Hippocampal formation (tissue), 2 donors: ENCODE measurements around the gene SLC30A3.

Experiments used
- DNase-seq, 2 donors: peaks; one replicate each; lab custom pipeline; 2025; lab: John Stamatoyannopoulos, UW

SLC30A3 gene

DNA sequence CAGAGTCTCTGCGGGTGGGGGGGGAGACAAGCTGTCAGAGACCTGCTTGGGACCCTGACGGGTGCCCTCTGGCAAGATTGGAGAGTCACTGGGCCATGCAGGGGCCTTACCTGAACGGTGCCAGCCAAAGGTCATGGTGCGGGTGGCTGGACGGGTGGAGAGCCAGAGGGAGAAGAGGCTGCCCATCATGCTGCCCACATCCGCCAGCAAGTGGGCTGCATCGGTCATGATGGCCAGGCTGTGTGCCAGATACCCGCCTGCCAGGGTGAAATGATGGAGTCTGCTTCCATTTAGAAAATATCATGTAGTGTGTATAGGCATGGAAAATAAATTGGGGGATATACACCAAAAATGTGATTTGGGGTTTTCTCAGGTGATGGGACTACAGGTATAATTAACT, 4.8 kb downstream of the SLC30A3 start:
- DNase-seq: no peak

- DNase-seq: no peak
These were observed 5.9 kb downstream of the SLC30A3 start for GRCh38 chr2:27256855-27257454.

- no peak for DNase-seq
These were observed 7.2 kb downstream of the SLC30A3 start for GRCh38 chr2:27255660-27256059.

- DNase-seq: no peak
These were observed 7.7 kb downstream of the SLC30A3 start for GRCh38 chr2:27255187-27255586.

GRCh38 chr2:27251766-27252165, 11.1 kb downstream of the SLC30A3 start:
- DNase-seq: no peak

DNA sequence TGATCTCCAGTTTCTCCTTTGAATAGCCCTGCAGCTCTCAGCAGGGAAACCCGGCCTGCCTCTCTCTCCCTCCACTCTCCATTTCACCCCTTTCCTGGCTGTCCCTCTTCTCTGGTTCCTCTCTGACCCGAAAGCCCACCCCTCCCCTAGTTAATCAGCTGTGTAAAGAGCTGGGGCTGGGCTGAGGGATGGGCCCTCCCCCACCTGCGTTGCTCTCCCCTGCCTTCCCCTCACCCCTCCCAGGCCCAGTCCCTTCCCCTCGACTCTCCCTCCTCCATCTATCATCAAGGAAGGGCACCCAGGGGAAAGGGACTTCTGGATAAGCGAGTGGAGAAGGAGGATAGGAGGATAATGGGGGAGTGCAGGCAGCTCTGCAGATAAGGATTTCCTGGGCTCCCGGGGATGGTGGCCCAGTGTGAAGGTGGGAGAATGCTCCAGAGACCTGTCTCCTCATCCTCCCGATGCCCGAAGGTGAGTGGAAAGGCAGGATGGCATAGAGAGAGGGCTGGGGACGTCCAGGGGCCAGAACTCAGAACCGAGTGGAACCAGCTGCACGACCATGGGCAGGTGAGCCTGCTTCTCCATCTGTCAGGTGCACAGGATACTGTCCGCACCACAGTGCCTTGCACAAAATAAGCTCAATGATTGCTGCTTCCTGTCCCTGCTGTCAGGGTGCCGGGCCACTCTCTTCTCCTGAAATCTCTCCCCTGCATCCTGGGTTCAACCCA, 12.0 kb downstream of the SLC30A3 start:
- no peak for DNase-seq

GRCh38 chr2:27249891-27250651, 12.8 kb downstream of the SLC30A3 start:
- no peak for DNase-seq

GRCh38 chr2:27249159-27249890, 13.5 kb downstream of the SLC30A3 start:
- DNase-seq: no peak

DNA sequence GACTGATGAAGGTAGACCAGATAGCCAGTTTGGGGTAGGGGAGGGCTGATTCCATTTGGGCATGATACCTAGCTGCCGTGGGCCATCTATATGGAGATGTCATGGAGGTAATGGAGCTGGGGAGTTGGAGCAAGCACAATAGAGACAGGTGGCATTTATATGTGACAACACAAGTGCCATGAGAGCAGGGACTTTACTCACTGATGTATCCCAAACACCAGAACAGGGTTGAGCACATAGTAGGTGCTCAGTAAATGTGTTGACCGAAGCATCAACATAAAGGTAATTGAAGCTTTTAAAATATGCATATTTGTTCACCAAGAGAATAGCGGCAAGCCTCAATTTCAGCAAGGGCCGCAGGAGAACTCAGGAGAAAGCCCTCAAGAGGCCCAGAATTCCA, 15.0 kb downstream of the SLC30A3 start:
- no peak for DNase-seq

- no peak for DNase-seq
These were observed 17.2 kb downstream of the SLC30A3 start for GRCh38 chr2:27245626-27246025.

DNA sequence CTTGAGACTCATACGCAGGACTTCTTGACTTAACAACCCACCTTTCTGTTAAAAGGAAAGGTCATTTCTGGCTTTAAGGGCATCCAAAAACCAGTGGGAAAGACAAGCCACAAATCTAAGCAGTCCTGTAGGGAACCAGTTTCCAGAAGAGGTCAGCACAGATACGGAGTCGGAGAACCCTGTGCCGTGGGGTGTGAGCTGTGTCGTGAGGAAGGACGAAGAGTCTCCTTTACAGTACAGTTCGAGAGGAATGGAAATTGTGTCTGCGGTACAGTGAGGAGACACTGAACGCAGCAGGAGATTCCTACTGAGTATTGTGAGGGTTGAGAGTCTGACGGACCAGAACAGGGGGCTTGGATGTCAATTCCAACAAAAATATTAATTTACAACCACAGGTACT, 17.7 kb downstream of the SLC30A3 start:
- no peak for DNase-seq

DNA sequence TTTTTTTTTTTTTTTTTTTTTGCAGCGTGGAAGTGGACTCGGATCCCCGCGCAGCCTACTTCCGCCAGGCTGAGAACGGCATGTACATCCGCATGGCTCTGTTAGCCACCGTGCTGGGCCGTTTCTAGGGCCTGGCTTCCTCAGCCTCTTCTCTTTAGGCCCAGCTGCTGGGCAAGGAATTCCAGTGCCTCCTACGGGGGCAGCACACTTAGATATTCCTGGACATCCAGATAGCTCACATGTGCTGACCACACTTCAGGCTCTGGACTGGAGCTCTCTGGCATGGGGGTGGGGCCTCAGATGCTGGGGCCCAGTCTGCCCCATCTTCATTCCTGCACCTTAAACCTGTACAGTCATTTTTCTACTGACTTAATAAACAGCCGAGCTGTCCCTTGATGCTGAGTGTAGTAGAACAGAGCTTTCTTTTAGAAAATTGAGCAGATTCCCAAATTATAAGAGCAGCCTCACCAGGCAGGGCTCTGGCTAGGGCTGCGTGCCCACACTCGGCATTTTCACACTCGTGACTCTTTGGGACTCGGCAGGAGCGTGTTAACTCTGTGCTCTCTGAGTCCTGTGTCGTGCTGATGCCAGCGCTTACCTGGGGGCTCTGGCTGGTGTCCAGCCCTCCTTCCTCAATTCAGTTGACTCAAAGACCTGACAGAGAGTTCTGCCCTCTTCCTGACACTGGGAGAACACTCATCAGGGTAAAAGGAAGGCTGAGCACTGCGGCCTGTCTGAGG, 19.3 kb downstream of the SLC30A3 start:
- no peak for DNase-seq

- DNase-seq: no peak
These were observed 20.3 kb downstream of the SLC30A3 start for GRCh38 chr2:27242614-27242951.

GRCh38 chr2:27241761-27242613, 20.9 kb downstream of the SLC30A3 start:
- DNase-seq: no peak

- DNase-seq: no peak
These were observed 22.4 kb downstream of the SLC30A3 start for GRCh38 chr2:27240406-27240805.

DNA sequence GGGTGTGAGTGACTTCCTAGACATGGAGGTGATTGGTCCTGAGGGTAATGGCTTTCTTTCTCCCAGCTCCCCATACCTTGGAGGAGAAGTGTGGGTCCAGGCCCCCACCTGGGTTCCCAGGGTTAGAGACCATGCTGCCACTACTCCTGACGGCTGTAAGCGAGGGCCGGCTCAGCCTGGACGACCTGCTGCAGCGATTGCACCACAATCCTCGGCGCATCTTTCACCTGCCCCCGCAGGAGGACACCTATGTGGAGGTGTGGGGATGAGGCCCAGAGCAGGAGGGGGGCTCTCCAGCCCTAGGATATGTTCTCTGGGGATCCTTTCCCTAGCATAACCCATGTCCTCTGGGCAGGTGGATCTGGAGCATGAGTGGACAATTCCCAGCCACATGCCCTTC, 23.9 kb downstream of the SLC30A3 start:
- DNase-seq: no peak

GRCh38 chr2:27237341-27237945, 25.4 kb downstream of the SLC30A3 start:
- DNase-seq: no peak

GRCh38 chr2:27236626-27237025, 26.2 kb downstream of the SLC30A3 start:
- DNase-seq: no peak

GRCh38 chr2:27236136-27236535, 26.7 kb downstream of the SLC30A3 start:
- DNase-seq: no peak

GRCh38 chr2:27233341-27233740, 29.5 kb downstream of the SLC30A3 start:
- DNase-seq: no peak
